IPS-15b (cell line): ENCODE measurements around the gene SYT2.
"Not testable (repeated sequence)": the region's sequence is repeated elsewhere in the genome, so short reads cannot be mapped to it uniquely, and the experiment has no call there.

Experiments used
- H3K27me3 ChIP-seq: one replicate; pipeline ENCODE4 v1.6.1; 2013; ENCODE audit warnings: low read length; ENCODE audit not compliant: control insufficient read depth, insufficient read depth
- H3K36me3 ChIP-seq: one replicate; pipeline ENCODE4 v1.6.1; 2013; ENCODE audit warnings: low read length; ENCODE audit not compliant: control insufficient read depth, insufficient read depth
- H3K4me1 ChIP-seq: one replicate; pipeline ENCODE4 v1.6.1; 2013; ENCODE audit warnings: mild to moderate bottlenecking, low read length; ENCODE audit not compliant: control insufficient read depth, insufficient read depth
- H3K4me3 ChIP-seq: one replicate; pipeline ENCODE4 v1.5.1; 2013; ENCODE audit warnings: low read depth, low read length
- H3K9ac ChIP-seq: one replicate; pipeline ENCODE4 v1.6.1; 2013; ENCODE audit warnings: low read depth, mild to moderate bottlenecking, low read length
- H3K9me3 ChIP-seq: one replicate; pipeline ENCODE4 v1.6.1; 2013; ENCODE audit warnings: mild to moderate bottlenecking, low read length; ENCODE audit not compliant: control insufficient read depth, insufficient read depth

Gene SYT2

DNA sequence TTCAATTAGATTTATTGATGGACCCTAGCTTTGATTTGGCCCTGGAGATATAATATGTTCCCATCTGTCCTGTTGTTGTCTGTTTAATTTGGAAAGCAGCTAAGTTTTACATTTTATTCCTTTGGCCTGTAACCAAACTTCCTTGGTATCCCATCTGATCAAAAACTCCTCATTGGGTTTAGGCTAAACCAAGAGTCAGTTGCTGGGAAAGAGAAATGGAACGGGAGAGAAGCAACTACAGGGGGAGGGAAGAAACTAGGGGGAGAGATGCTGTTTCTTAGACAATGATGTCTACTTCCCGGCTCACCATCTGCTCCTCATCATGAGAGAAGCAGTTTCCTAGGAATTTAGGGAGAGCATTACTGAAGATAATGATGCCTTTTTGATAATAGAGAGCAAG is 141.8 kb downstream of the SYT2 start:
- Histone ChIP-seq H3K9me3 (no peaks in the 10 kb centered on the region), H3K4me3 (no peak overlapping the region), H3K9ac (no peak overlapping the region), H3K4me1 (peaks cover 40% of the 10 kb centered on the region), H3K27me3 (no peaks in the 10 kb centered on the region), H3K36me3 (no peaks in the 10 kb centered on the region)

DNA sequence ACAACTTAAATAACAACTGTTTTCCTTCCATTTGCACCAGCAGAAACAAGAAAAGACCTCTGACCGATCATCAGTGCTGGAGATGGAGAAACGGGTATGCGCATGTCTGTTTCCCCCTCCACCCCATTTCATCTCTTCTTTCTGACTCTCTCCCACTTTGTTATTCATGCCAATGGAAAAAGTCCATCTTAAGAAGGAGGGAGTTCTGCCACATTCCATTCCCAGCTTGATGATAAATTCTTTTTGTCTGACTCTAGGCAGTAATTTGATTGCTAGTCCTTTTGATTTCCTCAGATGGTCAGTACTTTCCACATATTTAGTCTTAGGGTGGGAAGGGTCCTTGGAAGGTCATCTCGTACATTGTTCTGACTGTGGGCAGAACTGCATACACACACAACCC is 142.5 kb downstream of the SYT2 start:
- no peak overlapping the region for H3K9ac ChIP-seq
- peak overlapping the region; percentile 14 for H3K4me3 ChIP-seq
- H3K4me1 ChIP-seq, result peaks cover 40% of the 10 kb centered on the region
- H3K36me3 ChIP-seq, result no peaks in the 10 kb centered on the region
- H3K27me3 ChIP-seq, result no peaks in the 10 kb centered on the region
- H3K9me3 ChIP-seq, result no peaks in the 10 kb centered on the region

DNA sequence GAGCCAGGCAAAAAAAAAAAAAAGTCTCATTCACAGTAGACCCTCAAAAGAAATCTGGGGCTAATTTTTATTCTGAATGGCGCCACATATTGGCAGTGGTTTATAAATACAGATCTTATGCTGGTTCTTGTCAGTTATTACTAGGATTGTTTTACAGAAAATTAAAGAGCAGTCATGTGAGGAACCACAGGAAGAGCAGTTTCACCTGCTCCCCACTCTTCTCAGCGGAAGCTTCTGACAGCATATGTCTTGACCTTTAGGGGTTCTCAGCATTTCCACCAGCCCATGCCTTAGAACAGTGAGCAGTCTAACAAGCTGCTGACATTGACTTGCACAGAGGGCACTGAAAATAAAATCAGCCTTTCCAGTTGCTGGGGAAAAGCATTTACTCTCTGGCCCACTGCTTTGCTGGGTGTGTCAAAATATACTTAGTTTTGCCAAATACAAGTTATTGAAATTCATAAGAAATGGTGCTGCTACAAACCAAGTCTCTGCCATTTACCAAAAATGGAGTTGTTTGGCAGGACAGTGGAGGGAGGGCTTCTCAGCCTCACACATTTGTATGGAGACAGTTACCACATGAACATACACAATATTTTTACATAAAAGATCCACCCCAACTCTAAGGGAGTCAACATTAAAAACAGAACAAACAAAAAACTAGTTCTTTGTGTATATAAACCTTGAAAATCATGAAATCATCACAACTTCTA is 144.2 kb downstream of the SYT2 start:
- Histone ChIP-seq H3K36me3 (no peaks in the 10 kb centered on the region), H3K9ac (peak overlapping the region; percentile 18), H3K9me3 (no peaks in the 10 kb centered on the region), H3K4me1 (peaks cover 46% of the 10 kb centered on the region), H3K4me3 (no peak overlapping the region), H3K27me3 (no peaks in the 10 kb centered on the region)

DNA sequence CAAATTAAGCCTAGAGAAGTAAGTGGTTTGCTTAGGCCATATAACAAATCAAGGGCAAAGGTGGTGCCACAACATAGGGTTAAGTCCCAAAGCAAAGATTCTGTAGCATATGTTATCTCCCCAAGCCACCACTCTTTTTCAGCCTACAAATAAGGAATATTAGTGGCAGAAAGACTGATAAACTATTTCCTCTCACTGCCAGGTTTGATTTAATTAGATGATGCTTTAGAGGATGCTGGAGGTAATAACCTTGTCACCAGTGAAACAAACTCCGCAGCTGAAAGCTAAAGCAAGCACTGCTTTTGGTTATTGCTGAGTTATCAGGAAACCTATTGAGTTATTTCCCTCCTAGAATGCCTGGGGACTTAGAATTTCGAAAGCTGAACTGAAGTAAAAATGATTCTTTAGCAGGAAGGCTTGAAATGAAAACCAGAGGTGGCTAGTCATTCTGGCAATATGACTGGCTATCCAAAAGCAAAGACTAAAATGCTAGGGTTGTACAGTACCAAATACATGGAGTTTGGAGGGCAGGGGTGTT is 145.2 kb downstream of the SYT2 start:
- Histone ChIP-seq H3K9me3 (no peaks in the 10 kb centered on the region), H3K4me1 (peaks cover 46% of the 10 kb centered on the region)

DNA sequence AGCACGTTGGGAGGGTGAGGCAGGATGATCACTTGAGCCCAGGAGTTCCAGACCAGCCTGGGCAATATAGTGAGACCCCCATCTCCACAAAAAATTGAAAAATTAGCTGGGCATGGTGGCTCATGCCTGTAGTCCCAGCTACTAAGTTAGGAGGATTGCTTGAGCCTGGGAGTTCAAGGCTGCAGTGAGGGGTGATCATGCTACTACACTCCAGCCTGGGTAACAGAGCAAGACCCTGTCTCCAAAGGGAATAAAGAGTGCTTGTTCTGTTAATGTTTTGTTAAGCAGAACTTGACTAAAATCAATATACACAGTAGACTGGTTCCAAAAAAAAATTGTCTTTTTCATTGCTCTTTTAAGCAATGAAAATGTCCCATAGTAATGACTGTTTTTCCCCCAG is 146.4 kb downstream of the SYT2 start:
- no peaks in the 10 kb centered on the region for H3K9me3 ChIP-seq
- H3K4me3 ChIP-seq, result no peak overlapping the region
- no peak overlapping the region for H3K9ac ChIP-seq
- H3K27me3 ChIP-seq, result no peaks in the 10 kb centered on the region
- peaks cover 41% of the 10 kb centered on the region for H3K4me1 ChIP-seq
- H3K36me3 ChIP-seq, result no peaks in the 10 kb centered on the region

More for the DNA sequence above, 145.2 kb downstream of the SYT2 start:
- Histone ChIP-seq H3K27me3 (no peaks in the 10 kb centered on the region), H3K4me3 (no peak overlapping the region), H3K36me3 (no peaks in the 10 kb centered on the region), H3K9ac (no peak overlapping the region)

DNA sequence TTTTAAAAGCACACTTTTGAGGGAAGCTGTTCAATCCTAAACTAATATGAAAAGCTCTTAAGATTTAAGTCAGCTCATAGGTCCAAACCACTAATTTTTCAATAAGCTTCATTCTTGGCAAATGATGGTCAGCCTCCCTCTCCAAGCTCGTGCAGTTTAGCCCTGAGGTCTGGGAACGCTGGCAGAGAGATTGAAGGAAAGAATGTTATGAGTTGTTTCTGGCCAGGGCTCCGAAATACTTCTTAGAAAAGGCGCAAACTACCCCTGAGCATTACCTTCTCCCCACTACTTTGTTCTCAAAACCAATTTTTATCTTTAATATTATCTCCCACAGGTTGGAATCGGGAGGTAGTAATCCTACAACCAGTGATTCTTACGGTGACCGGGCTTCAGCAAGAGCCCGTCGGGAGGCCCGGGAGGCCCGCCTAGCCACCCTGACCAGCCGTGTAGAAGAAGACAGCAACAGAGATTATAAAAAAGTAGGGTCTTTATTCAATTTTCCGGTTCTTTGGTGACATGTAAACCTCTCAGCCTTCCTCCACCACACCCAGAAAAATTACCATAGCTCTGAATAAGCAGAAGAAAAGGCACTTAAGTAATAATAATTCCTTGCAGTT is 147.7 kb downstream of the SYT2 start:
- H3K4me1 ChIP-seq, result peaks cover 29% of the 10 kb centered on the region
- no peaks in the 10 kb centered on the region for H3K36me3 ChIP-seq
- H3K27me3 ChIP-seq, result no peaks in the 10 kb centered on the region
- H3K9me3 ChIP-seq, result no peaks in the 10 kb centered on the region
- no peak overlapping the region for H3K9ac ChIP-seq
- H3K4me3 ChIP-seq, result no peak overlapping the region

DNA sequence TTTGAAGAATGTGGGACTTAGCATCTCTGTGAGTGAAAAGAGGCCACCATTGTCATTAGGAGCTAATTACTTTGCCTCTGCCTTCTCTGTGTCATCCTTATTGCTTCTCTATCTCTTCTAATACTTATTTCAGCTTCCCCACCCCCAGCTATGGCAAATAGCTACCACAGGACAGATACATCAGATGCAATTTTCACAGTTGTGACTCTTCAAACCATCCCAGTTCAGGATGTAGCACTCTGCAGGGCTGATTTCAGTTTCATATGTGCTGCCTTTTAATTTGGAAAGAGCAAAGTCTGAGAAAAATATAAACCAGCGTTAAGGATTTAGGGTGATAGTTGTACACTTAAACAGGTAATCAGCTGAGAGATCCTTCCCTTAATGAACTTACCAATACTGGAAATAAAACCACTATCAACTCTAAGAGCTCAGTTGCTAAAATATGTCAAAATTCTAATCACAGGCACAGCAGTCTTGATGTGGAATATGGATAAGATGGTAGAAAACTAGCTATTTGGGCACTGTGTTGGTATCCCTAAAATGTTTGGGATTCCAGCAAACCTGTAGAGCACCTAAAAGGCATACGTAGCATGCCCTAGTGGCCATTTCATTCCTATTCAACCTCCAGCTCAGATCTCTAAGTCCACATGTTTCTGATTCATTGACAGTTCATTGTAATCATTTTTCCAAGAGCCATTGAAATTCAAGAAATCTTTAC is 148.4 kb downstream of the SYT2 start:
- Histone ChIP-seq H3K36me3 (no peaks in the 10 kb centered on the region), H3K27me3 (no peaks in the 10 kb centered on the region)

DNA sequence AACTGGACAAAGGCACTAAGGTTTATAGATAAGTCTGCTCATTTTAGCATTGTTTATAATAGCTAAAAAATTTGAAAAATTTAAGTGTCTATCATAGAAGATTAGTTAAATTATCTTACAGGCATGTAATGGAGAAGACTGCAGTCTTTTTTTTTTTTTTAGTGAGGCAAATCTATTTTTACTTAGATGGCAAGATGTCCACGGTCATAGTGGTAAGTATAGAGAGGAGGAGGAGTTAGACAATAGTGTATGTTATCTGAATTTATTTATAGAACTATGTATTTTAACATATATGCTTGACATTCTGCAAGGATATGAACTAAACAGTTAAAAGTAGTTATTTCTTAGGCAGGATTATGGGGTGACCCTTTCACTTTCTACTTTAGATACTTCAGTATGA is 149.0 kb downstream of the SYT2 start:
- no peak overlapping the region for H3K9ac ChIP-seq
- H3K27me3 ChIP-seq, result no peaks in the 10 kb centered on the region
- peaks cover 16% of the 10 kb centered on the region for H3K4me1 ChIP-seq
- H3K36me3 ChIP-seq, result no peaks in the 10 kb centered on the region
- no peaks in the 10 kb centered on the region for H3K9me3 ChIP-seq
- H3K4me3 ChIP-seq, result no peak overlapping the region

More for the DNA sequence above, 148.4 kb downstream of the SYT2 start:
- Histone ChIP-seq H3K9me3 (no peaks in the 10 kb centered on the region), H3K4me3 (no peak overlapping the region), H3K9ac (no peak overlapping the region), H3K4me1 (peaks cover 22% of the 10 kb centered on the region)

DNA sequence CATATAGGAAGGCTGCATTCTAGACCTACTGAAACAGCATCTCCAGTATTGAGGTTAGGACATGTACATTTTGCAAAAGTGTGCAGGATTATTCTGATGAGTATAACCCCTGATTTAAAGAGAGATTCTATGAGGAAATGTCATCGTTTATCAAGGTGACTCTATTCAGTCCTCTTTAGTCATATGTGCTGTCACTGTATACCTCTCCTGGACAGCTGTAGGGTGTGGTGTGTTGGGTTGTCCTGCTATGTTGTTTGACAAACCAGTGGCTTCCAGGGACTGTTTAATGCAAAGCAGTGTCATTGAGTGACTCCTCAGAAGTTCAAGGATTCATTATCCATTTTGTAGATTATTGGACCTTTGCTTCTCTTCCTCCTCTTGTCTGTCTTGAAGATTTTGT is 152.6 kb downstream of the SYT2 start:
- H3K4me1 ChIP-seq, H3K27me3 ChIP-seq, H3K9ac ChIP-seq, H3K36me3 ChIP-seq, H3K9me3 ChIP-seq, H3K4me3 ChIP-seq: not testable (repeated sequence)

DNA sequence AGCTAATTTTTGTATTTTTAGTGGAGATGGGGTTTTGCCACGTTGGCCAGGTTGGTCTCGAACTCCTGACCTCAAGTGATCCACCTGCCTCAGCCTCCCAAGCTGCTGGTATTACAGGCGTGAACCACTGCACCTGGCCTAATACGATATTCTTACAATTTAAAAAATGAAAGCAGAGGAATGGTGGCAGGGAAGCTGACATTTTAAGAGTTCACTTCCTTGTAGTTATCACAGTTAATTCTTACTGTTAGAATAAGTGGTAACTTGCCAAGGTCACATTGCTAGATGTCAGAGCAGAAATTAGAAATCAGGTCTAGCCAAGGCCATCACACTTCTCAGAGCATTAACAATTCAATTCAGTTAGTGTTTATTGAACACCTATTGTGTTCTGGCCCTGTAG is 154.2 kb downstream of the SYT2 start:
- not testable (repeated sequence) for H3K9me3 ChIP-seq, H3K36me3 ChIP-seq, H3K4me1 ChIP-seq, H3K27me3 ChIP-seq, H3K9ac ChIP-seq, H3K4me3 ChIP-seq

DNA sequence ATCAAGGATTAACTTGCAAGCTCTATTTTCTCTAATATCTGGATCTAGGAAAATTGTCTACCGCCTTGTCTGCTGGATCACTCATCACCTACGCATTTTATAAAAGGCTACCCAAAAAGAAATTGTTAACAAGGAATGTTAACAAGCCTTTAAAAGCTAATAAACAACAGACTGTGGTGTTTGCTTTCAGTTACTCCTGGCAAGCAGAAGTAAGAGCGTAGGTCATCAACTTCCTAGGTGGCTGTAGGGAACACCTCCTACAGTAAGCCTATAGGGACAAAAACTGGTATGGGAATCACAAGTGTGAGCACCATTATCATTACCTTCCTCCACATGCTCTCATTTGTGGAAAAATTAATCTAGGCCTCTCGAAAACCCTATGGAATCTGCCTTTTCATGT is 155.6 kb downstream of the SYT2 start:
- H3K4me1 ChIP-seq, H3K27me3 ChIP-seq, H3K36me3 ChIP-seq, H3K4me3 ChIP-seq, H3K9me3 ChIP-seq, H3K9ac ChIP-seq: not testable (repeated sequence)
